Endometrial microvascular endothelial cells (primary cell): ENCODE data around the gene CLN6. TPM values are rescaled to one million over a fixed set of nuclear protein-coding genes. Genes with fewer than 3 reads are reported as not detected.
"Not testable (repeated sequence)": the region's sequence is repeated elsewhere in the genome, so short reads cannot be mapped to it uniquely, and the experiment has no call there.

ENCODE experiments used
- in situ Hi-C: cut with HindIII; loops from 2 replicates; pipeline ENCODE4 v1.10.0; 2017; ENCODE audit warnings: low sequenced_read_pairs, low pct_unique_long_range_greater_than_20kb; ENCODE audit errors: inconsistent ontology term
- total RNA-seq: library from RNA; depleted of rRNA; stranded (reverse); fragments of >200 nt; gene quantifications from one replicate; pipeline ENCODE4 v1.2.3, GENCODE V29; 2015; ENCODE audit errors: inconsistent ontology term

Gene CLN6
- total RNA-seq, 1 donor from 2014 or later: 65.4 TPM

DNA sequence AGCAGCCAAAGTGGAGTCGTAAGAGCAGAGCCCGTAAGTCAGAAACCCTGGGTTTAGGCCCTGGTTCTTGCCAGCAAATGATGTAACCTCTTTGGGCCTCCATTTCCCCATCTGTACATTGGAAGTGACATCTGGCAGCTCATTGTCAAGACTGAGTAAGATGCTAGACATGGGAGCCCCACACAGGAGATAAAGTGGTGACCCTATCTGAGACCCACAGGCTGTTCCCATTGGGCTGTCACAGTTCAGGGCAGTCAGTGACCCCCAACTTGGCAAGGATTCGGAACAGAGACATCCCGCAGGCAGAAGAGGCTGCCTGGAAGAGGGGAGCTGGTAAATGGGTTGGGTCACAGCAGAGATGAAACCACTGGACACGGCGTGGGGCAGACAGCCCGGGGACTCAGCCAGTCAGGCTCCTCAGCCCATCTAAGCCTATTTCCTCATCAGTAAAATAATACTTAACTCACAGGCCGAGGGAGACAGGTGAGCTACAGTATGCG is 1.8 kb downstream of the CLN6 start:
- in situ Hi-C loops: no loop called here

DNA sequence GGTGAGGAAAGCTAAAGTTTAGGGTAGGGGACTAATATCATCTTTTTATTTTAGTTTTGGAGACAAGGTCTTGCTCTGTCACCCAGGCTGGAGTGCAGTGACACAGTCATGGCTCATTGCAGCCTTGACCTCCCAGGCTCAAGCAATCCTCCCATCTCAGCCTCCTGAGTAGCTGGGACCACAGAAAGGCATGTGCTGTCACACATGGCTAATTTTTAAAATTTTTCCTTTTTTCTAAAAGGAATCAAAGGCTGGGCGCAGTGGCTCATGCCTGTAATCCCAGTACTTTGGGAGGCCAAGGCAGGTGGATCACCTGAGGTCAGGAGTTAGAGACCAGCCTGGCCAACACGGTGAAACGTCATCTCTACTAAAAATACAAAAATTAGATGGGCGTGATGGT is 4.1 kb downstream of the CLN6 start:
- in situ Hi-C loops: not testable (repeated sequence)

DNA sequence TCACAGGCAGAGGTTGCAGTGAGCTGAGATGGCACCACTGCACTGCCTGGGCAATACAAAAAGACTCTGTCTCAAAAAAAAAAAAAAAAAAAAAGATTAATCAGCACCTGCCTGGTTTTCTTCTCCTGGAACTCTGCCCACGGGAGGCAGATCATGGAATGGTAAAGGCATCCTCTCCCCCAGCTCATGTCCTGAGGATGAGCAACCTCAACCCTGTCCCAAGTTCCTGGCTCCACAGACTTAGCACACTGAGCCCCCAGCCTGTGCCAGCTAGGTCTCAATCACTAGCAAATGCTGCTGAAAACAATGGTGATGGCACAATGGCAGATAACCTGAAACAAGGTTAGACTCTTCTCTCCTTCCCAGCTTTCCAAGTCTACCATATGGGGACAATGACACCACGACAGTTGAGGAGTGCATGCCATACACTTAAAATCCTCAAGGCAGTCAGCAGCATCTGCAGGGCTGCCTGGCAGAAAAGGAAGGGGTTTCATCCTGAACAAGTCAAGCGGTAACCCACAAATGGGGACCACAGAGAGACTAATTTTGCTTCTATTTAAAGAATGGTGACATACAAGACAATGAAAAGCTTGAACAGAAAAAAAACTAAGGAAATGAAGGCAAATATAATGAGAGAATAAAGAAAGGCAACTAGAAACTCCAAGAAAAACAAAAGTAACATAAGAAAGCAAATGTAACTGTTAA is 4.8 kb downstream of the CLN6 start:
- in situ Hi-C loops: no loop called here

DNA sequence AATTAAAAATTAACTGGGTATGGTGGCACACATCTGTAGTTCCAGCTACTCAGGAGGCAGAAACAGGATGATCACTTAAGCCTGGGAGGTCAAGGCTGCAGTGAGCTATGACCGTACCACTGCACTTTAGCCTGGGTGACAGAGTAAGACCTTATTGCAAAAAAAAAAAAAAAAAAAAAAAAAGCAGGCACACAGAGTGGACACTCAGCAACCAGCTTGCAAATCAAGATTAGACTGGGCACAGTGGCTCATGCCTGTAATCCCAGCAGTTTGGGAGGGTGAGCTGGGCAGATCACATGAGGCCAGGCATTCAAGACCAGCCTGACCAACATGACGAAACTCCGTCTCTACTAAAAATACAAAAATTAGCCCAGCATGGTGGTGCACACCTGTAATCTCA is 5.4 kb downstream of the CLN6 start:
- in situ Hi-C loops: no loop called here

DNA sequence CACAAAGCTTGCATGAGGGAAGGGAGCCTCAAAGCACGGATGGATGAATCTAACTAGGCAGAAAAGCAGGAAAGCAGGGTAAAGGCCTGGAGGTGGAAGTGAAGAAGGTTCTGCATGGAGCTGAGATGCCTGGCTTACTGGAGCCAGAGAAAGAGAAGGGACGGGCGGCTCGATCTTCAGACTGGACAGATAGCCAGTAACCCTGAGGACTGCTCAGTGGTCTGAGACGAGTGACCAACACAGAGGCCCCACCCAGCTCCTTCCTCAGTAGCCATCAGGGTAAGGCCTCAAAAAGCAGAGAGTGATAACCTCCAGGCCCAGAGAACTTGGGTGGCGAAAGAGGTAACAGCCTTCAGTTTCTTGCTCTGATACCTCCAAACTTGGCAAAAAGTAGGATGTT is 6.4 kb downstream of the CLN6 start:
- in situ Hi-C loops: no loop called here

DNA sequence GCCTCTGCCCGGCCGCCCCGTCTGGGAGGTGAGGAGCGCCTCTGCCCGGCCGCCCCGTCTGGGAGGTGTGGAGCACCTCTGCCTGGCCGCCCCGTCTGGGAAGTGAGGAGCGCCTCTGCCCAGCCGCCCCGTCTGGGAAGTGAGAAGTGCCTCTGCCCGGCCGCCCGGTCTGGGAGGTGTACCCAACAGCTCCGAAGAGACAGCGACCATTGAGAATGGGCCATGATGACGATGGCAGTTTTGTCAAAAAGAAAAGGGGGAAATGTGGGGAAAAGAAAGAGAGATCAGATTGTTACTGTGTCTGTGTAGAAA is 7.1 kb downstream of the CLN6 start:
- in situ Hi-C loops: not testable (repeated sequence)

DNA sequence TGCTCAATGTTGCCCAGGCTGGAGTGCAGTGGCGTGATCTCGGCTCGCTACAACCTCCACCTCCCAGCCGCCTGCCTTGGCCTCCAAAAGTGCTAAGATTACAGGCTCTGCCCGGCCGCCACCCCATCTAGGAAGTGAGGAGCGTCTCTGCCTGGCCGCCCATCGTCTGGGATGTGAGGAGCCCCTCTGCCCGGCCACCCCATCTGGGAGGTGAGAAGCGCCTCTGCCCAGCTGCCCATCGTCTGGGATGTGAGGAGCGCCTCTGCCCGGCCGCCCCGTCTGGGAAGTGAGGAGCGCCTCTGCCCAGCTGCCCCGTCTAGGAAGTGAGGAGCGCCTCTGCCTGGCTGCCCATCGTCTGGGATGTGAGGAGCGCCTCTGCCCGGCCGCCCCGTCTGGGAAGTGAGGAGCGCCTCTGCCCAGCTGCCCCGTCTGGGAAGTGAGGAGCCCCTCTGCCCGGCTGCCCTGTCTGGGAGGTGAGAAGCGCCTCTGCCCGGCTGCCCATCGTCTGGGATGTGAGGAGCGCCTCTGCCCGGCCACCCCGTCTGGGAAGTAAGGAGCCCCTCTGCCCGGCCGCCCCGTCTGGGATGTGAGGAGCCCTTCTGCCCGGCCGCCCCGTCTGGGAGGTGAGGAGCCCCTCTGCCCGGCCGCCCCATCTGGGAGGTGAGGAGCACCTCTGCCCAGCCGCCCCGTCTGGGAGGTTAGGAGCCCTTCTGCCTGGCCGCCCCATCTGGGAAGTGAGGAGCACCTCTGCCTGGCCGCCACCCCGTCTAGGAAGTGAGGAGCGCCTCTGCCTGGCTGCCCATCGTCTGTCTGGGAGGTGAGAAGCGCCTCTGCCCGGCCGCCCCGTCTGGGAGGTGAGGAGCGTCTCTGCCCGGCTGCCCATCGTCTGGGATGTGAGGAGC is 7.7 kb downstream of the CLN6 start:
- in situ Hi-C loops: not testable (repeated sequence)

DNA sequence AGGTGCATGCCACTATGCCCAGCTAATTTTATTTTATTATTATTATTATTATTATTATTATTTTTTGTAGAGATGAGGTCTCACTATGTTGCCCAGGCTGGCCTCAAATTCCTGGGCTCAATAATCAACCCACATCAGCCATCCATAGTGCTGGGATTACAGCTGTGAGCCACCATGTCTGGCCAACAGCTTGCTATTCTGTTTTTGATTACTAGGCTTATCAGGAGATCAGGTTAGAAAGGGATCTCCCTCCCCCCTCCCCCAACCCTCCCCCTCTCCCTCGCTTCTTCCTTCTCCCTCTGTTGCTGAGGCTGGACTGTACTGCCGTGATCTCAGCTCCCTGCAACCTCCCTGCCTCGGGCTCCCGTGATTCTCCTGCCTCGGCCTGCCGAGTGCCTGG is 8.6 kb downstream of the CLN6 start:
- in situ Hi-C loops: no loop called here

DNA sequence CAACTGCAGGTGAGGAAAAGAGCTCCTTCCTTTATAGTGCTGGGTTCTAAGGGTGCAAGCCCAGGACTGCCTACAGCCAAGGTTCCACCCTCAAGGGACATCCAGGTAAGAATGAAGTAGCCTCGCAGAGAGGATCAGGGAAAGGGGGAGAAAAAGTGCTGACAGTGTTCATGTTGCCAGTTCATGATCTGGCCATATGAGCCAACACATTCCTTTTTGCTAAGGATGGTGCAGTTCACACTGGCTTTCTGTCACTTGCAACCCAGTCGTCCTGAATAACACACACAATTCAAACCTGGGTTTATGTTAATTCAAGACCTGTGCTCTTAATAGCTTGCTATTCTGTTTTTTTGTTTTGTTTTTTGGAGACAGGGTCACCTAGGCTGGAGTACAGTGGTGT is 9.0 kb downstream of the CLN6 start:
- in situ Hi-C loops: no loop called here

DNA sequence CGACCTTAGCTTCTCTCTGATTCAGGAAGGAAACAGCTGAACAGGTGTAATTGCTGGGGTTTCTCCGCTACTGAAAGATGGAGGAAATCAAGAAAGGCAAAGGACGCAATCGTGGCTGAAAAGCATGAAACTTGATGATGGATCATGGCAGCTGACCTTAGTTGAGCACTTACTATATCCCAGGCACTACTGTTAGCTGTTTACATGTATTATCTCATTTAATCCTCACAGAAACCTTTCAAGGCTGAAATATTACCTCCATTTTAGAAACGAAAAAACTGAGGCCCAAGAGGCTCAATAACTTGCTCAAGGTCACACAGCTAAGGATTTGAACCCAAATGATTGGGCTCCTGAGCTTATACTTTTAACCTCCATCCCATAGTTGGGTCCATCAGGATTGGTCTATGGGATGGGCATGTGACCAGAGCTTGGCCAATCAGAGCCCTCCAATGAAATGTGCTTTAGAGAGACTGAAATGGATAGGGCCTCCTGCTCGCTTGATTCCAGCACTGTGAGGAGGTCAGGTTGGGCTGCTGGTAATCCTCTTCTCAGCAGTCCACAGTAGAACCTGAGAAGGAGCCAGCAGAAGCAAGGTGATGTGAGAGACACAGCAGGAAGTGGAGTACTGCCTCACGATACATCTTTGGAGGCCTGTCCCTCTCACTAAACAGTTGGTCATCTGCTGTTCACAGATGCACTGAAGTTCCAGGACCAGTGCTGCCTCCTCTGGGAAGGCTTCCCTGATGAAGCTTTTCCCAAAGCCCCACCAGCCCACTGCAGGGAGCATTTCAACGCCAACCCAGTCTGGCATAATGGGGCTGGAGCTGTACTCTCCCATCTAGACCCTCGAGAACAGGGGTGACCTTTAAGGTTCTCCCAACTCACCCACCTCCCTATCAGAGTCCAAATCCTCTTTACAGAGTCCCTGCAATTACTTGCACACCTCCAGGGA is 10.4 kb downstream of the CLN6 start:
- in situ Hi-C loops: no loop called here

DNA sequence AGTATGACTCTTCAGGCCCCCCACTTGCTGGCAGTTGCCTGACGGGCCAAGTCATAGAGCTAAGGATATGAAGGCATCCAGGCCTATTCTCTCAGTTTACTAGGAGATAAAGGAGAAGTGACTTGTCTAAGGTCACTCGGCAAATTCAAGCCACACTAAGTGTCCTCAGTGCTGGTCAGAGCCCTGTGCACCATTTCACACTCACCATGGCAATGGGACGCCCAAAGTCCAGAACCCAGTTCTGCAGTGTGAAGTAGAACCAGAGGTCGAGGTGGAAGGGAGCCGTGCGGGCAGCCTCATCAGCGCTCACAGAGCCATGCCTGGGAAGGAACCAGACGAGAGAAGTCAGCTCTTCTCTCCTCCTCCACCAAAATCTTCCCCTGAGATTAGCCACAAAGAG is 11.2 kb downstream of the CLN6 start:
- in situ Hi-C loops: no loop called here

DNA sequence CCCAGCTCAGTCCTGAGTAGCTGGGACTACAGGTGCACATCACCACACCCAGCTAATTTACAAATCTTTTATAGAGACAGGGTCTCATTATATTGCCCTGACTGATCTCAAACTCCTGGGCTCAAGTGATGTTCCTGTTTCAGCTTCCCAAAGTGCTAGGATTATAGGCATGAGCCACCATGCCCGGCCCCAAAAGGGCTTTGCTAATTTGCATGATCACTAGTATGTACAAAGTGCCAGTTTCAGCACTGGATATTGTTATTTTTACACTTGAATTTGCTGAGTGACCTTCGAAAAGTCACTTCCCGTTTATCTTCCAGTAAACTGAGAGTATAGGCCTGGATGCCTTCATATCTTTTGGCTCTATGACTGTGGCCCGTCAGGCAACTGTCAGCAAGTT is 12.2 kb downstream of the CLN6 start:
- in situ Hi-C loops: no loop called here

DNA sequence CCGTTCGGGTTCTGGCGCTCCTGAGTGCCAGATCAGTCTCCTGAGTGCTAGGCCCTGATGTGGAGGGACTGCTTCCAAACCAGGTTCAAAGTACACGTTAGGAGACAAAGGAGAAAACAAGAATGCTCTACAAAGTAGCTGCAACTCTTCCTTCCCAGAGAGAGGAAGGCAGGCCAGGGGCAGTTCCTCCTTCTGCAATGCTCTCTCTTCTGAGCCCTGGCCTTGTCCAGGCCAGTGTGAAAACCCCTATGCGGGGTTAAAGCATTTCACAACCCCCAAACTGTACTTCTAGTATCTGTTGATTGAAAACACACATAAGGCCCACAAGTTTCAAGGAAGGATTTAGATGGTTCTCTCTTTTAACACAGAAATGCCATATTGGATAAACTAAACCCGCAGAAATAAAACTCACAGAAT is 14.7 kb downstream of the CLN6 start:
- in situ Hi-C loops: no loop called here

DNA sequence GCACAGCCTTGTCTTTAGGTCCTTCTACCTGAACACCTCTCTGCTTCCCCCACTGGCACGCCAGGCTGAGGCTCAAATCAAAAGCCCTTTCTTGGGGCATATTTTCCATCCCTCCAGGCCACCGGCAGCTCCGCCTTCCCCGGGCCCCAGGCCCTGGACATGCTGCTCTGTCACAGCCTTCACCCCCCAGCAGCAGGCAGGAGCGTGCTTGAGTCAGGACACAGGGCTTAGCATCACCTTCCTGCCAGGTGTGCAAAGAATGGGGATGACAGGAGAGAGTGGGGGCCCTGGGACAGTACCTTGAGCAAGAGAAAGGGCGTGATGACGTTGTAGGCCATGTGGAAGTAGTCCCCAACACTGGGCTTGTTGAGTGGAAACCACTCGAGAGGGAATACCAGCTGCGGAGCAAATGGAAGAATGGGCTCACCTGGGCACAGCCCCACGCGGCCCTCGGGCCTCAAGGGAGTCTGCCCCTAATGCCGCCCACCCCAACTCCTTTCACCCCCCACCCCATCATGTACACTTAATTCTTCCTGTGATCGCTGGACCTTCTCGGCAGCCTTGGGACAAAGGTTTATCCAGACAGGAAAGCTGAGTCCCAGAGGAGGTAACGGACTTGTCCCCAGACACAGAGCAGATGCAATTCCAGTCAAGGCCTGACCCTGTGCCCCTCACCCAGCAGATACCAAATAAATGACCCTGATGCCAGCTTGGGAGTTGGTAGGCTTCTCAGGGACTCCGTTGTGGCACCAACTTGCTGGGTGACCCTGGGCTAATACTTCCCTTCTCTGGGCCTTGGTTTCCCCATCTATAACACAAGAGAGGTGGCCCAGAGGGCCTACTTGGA is 15.3 kb downstream of the CLN6 start:
- in situ Hi-C loops: no loop called here

DNA sequence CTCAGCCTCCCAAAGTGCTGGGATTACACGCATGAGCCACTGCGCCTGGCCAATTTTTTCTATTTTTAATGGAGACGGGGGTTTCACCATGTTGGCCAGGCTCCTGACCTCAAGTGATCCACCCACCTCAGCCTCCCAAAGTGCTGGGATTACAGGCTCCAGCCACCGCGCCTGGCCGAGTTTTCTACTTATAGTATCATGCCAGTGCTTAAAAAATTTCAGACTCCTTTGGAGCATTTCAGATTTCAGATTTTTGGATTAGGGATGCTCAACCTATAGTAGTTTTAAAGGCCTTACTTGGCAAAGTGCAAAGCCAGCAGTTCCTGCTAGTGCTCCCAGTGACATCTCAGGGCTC is 16.1 kb downstream of the CLN6 start:
- in situ Hi-C loops: not testable (repeated sequence)

DNA sequence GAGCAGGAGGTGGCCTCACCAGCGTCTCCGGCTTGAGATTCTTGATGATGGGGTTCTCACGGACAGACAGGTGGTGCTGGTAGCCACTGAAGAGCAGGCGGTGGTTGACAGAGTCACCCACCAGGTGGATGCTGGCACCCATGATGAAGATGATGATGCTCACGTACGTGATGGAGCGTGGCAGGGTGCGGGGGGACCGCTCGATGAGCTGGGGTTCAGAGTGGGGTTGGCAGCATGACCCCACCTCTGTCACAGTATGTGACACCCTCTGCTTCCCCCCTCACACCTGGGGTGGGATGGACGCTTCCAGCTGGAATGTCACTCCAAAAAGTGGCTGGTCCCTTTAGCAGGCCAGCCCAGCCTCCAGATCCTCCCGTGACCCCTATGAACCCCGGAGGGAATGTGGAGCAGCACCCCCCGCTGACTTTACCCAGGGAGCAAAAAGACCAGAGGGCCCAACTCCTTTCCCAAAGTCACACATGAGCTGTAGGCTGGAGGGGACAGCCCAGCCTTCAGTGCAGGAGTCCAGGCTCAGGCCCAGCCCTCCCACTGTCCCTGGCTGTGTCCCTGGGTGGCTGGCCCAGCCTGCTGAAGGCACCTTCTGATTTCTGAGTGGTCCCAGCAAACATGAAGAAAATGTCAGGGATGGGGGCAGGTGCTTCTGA is 17.7 kb downstream of the CLN6 start:
- in situ Hi-C loops: no loop called here

DNA sequence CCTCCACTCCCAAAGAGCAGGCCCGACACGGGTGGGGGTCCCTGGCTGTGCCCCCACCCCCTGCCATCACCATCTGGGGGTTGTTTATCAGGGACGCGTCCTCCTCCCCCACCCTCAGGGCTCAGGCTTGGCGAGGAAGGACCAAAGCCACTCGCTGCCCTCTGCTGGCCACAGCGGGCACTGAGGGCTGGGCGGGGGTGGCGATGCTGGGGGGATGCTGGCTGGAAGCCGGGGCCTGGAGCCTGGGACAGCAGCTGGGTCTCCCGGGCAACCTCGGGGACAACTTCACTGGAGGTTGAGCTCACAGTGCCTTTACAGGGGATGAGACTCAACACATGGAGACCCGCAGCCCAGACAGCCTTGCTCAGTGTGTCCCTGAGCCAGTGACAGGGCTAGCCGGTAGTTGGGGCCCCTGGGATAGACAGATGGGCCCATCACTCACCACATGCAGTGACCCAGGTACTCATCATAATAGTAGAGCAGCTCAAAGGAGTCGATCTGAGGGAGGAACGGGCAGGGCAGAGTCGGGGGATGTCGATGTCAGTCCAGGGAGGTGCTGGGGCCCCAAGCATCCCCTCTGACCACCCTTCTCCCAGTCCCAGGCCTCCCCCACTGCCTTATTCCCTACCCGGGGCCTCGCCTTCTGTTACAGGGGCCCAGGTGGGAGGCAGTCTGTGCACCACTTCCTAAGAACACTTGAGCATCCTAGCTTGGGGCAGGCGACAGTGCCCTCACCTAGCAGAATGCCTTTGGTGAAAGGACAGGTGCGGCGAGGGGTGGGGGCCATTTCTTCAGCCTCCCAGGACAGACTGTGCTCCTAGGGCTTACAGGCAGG is 18.5 kb downstream of the CLN6 start:
- in situ Hi-C loops: no loop called here
